Neural cell (in vitro differentiated cells): Measurements from ENCODE around the gene SCAANT1. TPM values are rescaled to one million over a fixed set of nuclear protein-coding genes. Genes with fewer than 3 reads are reported as not detected.
A peak's percentile ranks its signal among the peaks of the same experiment; 100 is the strongest.

ENCODE experiments used
- H2AFZ ChIP-seq: fragments of 200-600, 300-800 bp; sonication (generic), shearing (Covaris generic); 2 replicates; pipeline ENCODE4 v1.6.0; 2014; ENCODE audit warnings: low read depth, mild to moderate bottlenecking, antibody characterized with exemption, low read length, moderate library complexity
- H3F3A ChIP-seq: fragments of 200-600 bp; shearing (Covaris generic); 2 replicates; pipeline ENCODE4 v1.6.1; 2016; ENCODE audit warnings: mild to moderate bottlenecking, moderate library complexity, mixed read lengths, antibody characterized with exemption, low read length; ENCODE audit not compliant: insufficient read depth, poor library complexity, severe bottlenecking
- H3K27ac ChIP-seq: fragments of 200-600, 300-800 bp; sonication (generic), shearing (Covaris generic); 2 replicates; pipeline ENCODE4 v1.5.1; 2014; ENCODE audit warnings: mild to moderate bottlenecking, low read length, moderate library complexity
- H3K27me3 ChIP-seq: fragments of 300-800, 200-600 bp; sonication (generic), shearing (Covaris generic); 2 replicates; pipeline ENCODE4 v1.6.0; 2014; ENCODE audit warnings: mild to moderate bottlenecking, low read depth, low read length, moderate library complexity; ENCODE audit not compliant: insufficient read depth
- H3K36me3 ChIP-seq: fragments of 300-800, 200-600 bp; sonication (generic), shearing (Covaris generic); 2 replicates; pipeline ENCODE4 v1.5.1; 2014; ENCODE audit warnings: mild to moderate bottlenecking, antibody characterized with exemption, low read length, moderate library complexity; ENCODE audit not compliant: insufficient read depth
- H3K4me2 ChIP-seq: fragments of 300-800, 200-600 bp; sonication (generic), shearing (Covaris generic); 2 replicates; pipeline ENCODE4 v1.6.0; 2014; ENCODE audit warnings: mild to moderate bottlenecking, low read length
- H3K4me3 ChIP-seq: fragments of 300-800, 200-600 bp; sonication (generic), shearing (Covaris generic); 2 replicates; pipeline ENCODE4 v1.5.1; 2014; ENCODE audit warnings: mild to moderate bottlenecking, low read length, moderate library complexity
- H3K79me2 ChIP-seq: fragments of 200-600 bp; shearing (Covaris generic); replicated peaks from 2 replicates; pipeline ENCODE4 v1.6.0; 2014; ENCODE audit warnings: mild to moderate bottlenecking, low read length, moderate library complexity; ENCODE audit not compliant: insufficient read depth
- H3K9ac ChIP-seq: fragments of 300-800, 200-600 bp; sonication (generic), shearing (Covaris generic); 2 replicates; pipeline ENCODE4 v1.6.1; 2016; ENCODE audit warnings: mild to moderate bottlenecking, low read length, mixed read lengths
- H3K9me2 ChIP-seq: fragments of 200-600 bp; shearing (Covaris generic); 2 replicates; pipeline ENCODE4 v1.6.1; 2016; ENCODE audit warnings: mild to moderate bottlenecking, low read length, mixed read lengths; ENCODE audit not compliant: insufficient read depth
- H3K9me3 ChIP-seq: fragments of 200-600, 300-800 bp; sonication (generic), shearing (Covaris generic); 2 replicates; pipeline ENCODE4 v1.6.1; 2016; ENCODE audit warnings: mild to moderate bottlenecking, mixed run types, low read length, moderate library complexity, mixed read lengths
- H4K20me1 ChIP-seq: fragments of 200-600 bp; shearing (Covaris generic); 2 replicates; pipeline ENCODE4 v1.6.1; 2016; ENCODE audit warnings: mild to moderate bottlenecking, mixed run types; ENCODE audit not compliant: insufficient read depth
- CTCF ChIP-seq: fragments of 450-650 bp; IDR thresholded peaks from 2 replicates; pipeline ENCODE4 v1.5.1; 2014; ENCODE audit warnings: antibody characterized with exemption, mild to moderate bottlenecking, moderate library complexity; ENCODE audit not compliant: poor library complexity, severe bottlenecking
- EP300 ChIP-seq: fragments of 450-650 bp; conservative IDR thresholded peaks from 2 replicates; pipeline ENCODE4 v1.6.1; 2014; ENCODE audit warnings: antibody characterized with exemption, mild to moderate bottlenecking, moderate library complexity; ENCODE audit not compliant: poor library complexity, severe bottlenecking
- EZH2 ChIP-seq: fragments of 200-600, 300-800 bp; shearing (Covaris generic), sonication (generic); IDR thresholded peaks from 2 replicates; pipeline ENCODE4 v1.6.1; 2014; ENCODE audit warnings: antibody characterized with exemption, low read length, borderline replicate concordance, mild to moderate bottlenecking; ENCODE audit not compliant: insufficient read depth, poor library complexity, severe bottlenecking
- MXI1 ChIP-seq: fragments of 450-650 bp; conservative IDR thresholded peaks from 2 replicates; pipeline ENCODE4 v1.6.1; 2014; ENCODE audit warnings: antibody characterized with exemption, mild to moderate bottlenecking; ENCODE audit not compliant: poor library complexity, severe bottlenecking
- POLR2AphosphoS5 ChIP-seq: IDR thresholded peaks from 2 replicates; pipeline ENCODE4 v1.6.1; 2012
- RAD21 ChIP-seq: fragments of 450-650 bp; conservative IDR thresholded peaks from 2 replicates; pipeline ENCODE4 v1.6.1; 2014; ENCODE audit warnings: antibody characterized with exemption, mild to moderate bottlenecking, moderate library complexity
- REST ChIP-seq: IDR thresholded peaks from 2 replicates; pipeline ENCODE4 v1.6.1; 2012; ENCODE audit warnings: borderline replicate concordance
- SMC3 ChIP-seq: fragments of 450-650 bp; conservative IDR thresholded peaks from 2 replicates; pipeline ENCODE4 v1.6.1; 2014; ENCODE audit warnings: antibody characterized with exemption, mild to moderate bottlenecking, moderate library complexity; ENCODE audit not compliant: poor library complexity
- TAF1 ChIP-seq: IDR thresholded peaks from 2 replicates; pipeline ENCODE4 v1.6.1; 2012; ENCODE audit warnings: low read depth
- polyA plus RNA-seq: library from polyadenylated mRNA; depleted of rRNA; stranded (reverse); fragments of >200 nt; gene quantifications from 2 replicates; pipeline ENCODE4 v1.2.3, GENCODE V29; 2014

The SCAANT1 gene
- polyA plus RNA-seq, 1 donor from 2014 or later: not detected

- Histone ChIP-seq H3K79me2 (peaks cover 10% of the 10 kb centered on the region), H3K9ac (no peak overlapping the region), H3K27me3 (no peaks in the 10 kb centered on the region), H4K20me1 (no peaks in the 10 kb centered on the region), H3K4me2 (no peak overlapping the region), H3F3A (peaks cover 4% of the 10 kb centered on the region), H2AFZ (no peak overlapping the region), H3K9me2 (no peaks in the 10 kb centered on the region), H3K4me3 (no peak overlapping the region), H3K36me3 (no peaks in the 10 kb centered on the region), H3K27ac (no peak overlapping the region), H3K9me3 (no peaks in the 10 kb centered on the region)
- TF ChIP-seq CTCF (peak; percentile 58), EZH2 (no peak)
Observed at GRCh38 chr3:63908081-63908736, 4.0 kb downstream of the SCAANT1 start.

- Histone ChIP-seq H3K27me3 (no peaks in the 10 kb centered on the region), H3K9me2 (no peaks in the 10 kb centered on the region), H4K20me1 (no peaks in the 10 kb centered on the region), H3K4me2 (no peak overlapping the region), H3K36me3 (no peaks in the 10 kb centered on the region), H3K9me3 (no peaks in the 10 kb centered on the region), H3F3A (peaks cover 4% of the 10 kb centered on the region), H3K4me3 (no peak overlapping the region), H3K9ac (no peak overlapping the region), H3K27ac (no peak overlapping the region), H3K79me2 (peaks cover 10% of the 10 kb centered on the region), H2AFZ (no peak overlapping the region)
- TF ChIP-seq EZH2 (no peak), TAF1 (no peak), MXI1 (no peak), REST (no peak), EP300 (no peak), POLR2AphosphoS5 (no peak), RAD21 (no peak), SMC3 (no peak), CTCF (no peak)
Observed at GRCh38 chr3:63905731-63906620, 6.2 kb downstream of the SCAANT1 start.
